Amniotic stem cell (primary cell): ENCODE data around the gene ENGASE.

ENCODE experiments used
- DNase-seq: peaks from one replicate; lab custom pipeline; 2025; lab: John Stamatoyannopoulos, UW

ENGASE gene

DNA sequence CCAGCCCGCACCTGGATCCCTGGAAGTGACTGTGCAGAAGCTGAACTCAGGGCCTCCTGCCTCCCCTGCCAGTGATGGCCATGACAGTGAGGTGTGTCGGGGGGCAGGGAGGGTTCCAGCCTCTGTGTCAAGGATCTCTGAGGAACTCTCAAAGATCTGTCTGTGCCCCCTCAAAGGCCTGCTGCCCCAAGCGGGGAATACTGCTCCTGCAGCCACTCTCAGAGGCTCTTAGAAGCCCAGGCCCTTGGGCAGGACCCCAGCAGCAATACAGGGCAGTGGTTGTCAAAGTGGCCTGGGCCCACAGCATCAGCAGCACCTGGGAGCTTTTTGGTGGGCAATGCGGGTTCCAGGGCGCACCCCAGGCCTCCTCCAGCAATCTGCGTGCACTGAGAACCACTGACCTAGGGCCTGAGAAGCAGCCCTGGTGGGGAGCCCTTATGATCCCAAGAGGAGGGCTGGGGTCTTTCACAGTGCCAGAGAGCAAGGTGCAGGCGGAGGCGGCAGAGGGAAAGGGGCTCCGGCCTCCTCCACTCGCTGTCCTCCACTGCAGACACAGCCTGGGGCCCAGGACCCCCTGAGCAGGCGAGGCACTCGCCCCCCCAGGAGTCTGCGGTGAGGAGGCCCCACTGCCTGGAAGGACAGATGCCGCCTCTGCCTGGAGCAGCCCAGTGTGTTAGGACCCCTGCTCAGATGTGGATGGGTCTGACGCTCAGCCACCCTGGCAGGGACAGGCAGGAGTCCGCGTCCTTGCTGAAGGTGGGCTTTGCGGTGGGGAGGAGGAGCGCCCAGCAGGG lies 42.1 kb downstream of the ENGASE start:
- DNase-seq, result no peak

DNA sequence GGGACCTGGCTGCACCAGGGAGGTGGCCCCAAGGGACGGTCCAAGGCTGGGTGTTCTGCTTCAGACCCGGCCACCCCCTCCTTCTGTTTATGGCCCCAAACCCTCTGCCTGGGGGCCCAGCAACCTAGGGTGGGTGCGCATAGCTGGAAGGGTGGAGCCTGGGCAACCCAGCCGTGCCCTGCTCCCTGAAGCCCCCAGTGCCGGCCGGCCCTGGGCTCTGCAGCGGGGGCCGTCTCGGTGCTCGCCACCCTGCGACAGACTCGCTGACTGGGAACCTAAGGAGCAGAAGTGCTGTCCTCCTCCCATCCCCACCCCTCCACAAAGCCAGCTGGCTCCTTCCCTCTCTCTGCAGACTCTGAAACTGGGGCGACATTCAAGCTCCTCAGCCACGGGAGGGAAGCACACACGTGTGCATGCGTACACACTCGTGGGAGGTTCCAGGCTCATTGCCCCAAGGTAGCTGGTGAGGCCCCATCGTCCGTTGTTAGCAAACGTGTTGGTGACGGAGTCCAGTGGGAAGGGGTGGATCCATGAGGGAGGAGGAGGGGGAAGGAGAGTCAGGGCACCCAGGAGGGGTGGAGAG lies 43.4 kb downstream of the ENGASE start:
- DNase-seq, result no peak

DNA sequence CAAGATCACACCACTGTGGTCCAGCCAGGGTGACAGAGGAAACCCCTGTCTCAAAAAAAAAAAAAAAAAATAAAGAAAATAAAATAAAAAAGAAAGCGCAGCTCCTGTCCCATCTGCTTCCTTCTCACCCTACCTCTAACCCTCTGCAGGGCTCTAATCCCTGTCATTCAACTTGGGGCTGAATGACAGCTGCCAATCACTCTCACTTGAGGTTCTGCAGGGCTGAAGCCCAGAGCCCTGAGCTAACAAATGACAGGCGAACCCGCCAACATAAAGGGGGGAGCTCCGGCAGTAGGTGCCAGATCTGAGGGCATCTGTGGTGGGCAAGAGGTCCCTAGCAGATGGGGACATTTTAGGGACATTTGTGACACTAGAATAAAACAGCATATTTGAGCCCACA lies 44.3 kb downstream of the ENGASE start:
- DNase-seq, result no peak

DNA sequence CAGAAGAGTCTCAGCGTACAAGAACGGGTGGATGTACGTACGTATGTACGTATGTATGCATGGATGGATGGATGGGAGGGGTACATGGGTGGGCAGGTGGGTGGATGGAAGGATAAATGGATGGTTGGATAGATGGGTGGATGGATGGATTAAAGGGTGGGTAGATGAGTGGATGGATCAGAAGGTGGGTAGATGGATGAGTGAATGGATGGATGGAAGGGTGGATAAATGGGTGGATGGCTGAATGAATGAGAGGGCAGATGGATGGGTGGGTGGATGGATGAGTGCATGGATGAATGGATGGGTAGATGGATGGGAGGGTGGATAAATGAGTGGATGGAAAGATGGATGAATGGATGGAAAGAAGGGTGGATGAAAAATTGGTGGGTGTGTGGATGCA lies 45.6 kb downstream of the ENGASE start:
- DNase-seq, result no peak

DNA sequence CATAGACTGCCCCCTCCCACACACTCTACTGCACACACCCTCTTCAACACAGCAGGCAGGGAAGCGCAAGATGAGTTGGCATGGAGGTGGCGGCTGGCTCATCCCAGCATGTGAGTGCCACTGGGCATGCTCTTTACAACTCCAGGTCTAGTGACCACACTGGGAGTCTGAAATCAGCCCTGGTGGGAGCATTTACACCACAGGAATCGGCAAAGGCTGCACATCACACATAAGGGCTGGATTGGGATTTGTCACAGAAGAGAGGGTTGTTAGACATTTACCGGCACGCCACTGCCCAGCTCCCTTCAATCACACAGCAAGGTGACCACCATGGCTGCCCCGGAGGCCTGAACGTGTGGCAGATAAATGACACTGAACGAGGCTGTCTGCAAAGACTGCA lies 49.4 kb downstream of the ENGASE start:
- no peak for DNase-seq

DNA sequence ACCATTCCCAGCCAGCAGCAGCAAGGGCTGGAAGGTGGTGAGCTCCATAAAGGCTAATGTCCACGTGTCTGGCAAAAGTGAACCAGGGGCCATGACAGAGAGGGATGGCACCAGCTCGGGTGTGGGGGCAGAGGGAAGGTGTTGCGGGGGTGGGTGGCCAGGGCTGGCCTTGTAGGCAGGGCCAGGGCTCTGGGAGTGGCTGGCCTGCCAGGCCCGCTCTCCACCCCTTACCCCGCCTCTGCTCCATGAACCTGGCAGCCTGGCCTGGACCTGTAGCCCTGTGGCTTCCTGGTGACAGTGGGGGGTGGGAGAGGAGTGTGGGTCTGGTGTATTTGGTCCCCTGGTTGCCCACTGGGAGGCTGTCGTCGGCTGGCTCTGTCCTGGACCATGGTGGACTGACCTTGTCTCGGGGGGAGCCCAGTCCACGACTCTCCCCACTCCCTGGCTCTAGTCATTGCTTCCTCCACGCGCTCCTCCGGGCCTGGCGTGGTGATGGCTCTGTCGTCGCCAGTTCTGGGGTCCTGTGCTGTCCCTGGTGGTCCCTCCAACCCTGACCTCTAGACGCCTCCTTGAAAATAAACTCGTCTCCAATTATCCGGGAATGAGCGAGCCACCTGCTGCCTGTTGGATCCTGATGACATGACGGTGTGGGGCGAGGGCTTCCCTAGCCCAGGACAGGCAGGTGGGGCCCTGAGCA lies 50.0 kb downstream of the ENGASE start:
- DNase-seq, result no peak

DNA sequence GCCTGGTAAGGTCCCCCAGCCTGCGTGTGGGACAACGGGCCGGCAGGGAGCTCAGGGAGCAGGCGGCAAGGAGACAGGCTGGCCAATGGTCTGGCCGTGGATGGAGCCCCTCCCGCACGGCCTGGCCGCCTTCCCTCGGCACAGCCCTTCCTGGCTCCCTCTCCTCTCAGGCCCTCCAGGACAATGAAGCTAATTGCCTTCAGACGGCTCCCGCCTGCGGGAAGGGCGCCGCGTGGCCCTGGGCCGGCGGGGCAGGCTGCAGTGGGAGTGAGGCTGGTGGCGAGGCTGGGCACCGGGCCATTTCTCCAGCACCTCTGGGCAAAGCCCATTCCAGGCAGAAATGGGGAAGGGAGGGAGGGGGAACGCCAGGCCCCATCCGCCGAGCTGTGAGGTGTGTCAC lies 50.9 kb downstream of the ENGASE start:
- no peak for DNase-seq

DNA sequence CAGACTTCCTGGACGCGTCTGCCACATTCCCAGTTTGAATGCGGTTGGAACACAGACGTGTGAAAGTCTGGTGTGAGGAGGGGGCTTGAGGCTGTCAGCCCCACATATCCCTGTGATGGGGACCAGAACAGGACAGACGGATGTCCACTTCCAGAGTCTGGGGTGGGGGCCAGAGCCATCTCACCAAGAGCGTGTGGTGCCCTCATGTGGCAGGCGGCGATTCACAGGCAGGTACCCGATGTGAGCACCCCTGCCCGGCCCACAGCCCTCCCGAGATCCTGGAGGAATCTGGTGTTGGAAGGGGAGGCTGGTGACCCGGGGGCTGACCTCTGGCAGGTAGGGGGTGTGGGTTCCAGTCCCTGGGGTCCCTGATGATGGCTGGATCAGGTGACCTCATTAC lies 51.5 kb downstream of the ENGASE start:
- no peak for DNase-seq

DNA sequence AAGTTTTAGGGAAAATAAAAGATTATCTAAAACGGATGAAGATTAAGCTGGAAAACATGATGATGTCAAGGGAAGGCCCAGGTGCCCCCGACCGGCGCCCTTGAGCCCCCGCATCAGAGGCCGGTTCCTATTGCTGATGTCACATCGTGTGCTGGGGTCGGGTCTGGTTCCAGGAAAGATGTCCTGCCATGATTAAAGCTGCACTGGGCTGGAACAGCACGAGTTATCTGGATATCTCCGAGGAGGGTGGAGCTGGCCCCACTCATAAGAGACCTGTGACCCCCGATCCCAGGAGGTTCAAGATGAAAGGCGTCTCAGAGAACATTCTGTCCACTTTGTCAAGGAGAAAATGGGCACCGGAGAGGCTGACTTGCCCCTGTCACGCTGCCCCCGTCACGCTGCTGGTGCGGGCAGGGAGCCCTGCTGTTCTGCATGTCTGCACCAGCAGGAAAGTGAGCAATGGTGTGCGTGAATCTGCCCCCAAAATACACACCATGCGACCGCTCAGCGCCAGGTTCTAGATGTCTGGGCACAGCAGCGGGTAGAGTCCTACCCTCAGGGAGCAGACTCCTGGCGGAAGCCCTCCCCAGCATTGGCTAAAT lies 53.0 kb downstream of the ENGASE start:
- no peak for DNase-seq

DNA sequence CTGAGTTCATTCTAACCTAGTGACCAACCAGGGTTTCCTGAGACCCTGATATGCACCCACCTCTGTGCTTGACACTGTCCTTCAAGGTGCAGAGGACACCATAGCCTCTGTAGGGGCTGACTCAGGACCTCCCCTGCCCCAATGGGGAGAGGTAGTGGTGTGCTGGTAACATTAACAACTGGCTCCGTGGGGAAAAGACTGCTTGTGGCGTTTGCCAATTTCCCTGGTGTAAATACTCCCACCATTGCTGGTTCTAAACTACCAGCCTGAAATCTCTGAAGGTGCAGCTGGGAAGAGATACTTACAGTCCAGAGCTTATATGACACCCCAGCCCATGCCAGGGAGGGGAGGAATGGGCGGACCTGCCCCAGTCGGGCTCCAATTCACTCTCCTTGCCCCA lies 54.9 kb downstream of the ENGASE start:
- DNase-seq, result no peak

DNA sequence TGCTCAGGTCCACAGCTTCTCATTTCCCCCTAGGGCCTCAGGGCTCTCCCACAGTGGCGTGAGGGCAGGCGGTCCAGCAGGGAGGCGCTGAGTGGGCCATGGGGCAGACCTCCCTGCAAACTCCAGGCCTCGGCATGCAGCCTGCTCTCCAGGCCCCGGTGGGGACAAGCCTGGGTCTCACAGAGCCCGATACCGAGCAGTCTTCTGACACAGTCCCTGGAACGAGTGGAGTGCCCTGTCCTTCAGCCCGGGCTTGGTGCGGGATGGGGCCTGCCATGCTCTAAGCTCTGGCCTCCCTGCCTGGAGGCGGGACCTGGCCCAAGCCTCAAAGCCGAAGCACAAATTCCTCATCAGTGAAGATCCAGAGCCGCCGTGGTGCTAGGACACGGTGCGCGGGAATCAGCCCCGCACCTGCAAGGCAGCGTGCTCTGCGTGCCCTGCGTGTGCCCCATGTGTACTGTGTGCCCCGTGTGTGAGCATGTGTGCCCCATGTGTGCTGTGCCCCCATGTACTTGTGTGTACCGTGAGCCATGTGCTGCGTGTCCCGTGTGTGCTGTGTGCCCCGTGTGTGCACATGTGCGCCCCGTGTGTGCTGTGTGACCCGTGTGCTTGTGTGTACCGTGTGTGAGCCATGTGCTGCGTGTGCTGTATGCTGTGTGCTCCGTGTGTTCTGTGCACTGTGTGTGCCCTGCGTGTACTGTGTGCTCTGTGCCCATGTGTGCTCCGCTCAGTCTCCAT lies 56.1 kb downstream of the ENGASE start:
- DNase-seq, result no peak

DNA sequence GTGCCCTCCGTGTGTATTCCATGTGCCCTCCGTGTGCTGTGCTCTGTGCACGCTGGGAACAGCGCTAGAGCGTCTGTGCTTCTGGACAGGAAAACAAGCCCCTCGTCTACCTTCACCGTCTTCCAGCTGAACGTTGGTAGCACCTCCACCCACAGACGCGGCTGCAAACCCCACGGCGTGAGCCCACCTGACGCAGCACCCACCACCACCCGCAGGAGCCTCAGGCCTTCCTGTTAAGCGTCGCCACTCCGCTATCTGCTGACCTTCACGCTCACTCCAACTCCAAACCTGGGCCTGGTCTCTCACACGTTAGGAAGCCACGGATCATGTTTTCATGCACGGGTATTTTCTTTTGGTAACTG lies 56.6 kb downstream of the ENGASE start:
- no peak for DNase-seq

DNA sequence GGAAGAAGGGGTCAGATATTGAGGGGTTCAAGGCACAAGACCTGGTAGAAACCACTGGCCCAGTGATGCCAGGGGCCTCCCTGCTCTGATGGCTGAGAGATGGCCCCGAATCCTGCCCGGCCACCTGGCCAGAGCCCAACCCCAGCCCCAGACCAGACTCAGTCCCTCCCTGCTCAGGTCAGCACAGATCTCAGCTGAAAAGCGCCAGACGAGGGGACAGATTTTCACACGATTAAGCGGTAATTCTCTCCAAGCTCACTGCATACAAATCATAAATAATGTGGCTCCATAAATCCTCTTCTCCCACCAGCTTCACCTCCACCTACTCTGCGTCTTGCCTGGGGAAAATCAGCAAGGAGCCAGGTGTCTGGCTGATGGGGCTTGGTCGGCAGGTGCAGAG lies 57.1 kb downstream of the ENGASE start:
- DNase-seq, result no peak

DNA sequence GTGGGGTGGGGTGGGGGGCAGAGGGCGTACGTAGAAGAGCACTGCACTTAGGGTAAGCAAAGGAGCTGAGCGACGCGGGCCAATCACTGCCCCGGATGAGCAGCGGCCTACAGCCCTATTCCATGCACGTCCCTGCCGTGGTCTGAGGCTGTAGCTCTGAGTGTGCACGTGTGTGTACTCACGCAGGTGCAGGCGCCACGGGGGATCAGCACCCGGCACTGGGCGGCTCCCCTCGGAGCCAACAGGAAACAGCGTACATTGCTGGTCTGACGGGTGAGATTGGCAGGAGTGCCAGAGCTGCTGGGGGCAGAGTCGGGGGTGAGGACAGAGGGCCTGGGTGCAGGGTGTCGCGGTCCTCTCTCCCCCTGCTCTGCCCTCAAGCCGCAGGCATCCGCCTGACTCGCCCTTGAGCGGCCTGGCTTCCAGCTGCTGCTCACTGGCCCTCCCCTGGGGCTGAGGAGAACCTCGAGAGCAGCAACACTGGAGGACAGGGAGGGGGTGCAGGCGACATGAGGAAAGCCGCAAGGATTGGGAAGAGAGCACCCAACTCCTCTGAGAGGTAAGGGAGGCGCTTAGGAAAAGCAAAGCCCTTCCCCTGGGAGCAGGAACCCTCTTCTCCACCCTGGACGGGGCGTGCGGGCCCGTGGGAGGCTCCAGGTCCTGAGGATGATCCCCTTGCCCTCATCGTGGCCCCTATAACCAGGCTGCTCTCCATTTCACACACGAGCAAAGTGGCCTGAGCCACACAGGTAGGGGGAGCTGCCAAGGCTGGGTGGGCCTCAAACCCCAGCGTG lies 57.8 kb downstream of the ENGASE start:
- no peak for DNase-seq

DNA sequence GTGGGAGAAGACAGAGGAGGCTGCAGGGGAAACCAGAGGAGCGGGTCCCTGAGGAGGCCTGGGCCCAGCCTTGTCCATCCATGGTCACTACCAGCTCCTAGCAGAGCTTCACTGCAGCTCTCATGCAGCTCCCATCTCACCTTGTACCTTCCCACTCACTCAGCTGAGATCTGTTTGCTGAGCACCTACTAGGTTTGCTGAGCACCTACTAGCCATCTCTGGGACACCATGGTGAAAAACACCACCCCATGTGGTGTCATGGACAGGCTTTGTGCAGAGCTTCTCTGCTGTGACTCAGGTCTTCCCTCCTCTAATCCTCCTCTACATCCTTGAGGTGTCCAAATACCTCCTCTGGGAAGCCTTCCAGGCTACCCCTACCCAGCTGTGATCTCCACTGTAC lies 58.6 kb downstream of the ENGASE start:
- no peak for DNase-seq

DNA sequence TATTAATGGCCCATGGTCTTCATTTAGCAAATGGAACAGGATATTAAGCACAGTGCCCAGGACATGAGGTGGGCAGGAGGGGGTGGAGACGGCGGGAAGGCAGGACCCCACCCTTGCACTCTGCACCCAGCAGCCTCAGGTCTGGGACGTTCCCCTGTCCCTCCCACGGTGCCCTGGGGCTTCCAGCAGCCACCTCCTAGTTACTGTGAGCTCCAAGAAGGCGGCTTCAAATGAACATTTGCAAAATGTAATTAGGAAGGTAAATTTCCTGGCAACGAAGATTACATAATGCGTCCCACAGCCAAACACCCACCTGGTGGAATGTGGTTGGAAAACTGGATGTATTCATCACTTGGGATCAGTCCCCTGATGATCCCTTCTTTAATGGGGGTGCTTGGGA lies 59.4 kb downstream of the ENGASE start:
- no peak for DNase-seq

DNA sequence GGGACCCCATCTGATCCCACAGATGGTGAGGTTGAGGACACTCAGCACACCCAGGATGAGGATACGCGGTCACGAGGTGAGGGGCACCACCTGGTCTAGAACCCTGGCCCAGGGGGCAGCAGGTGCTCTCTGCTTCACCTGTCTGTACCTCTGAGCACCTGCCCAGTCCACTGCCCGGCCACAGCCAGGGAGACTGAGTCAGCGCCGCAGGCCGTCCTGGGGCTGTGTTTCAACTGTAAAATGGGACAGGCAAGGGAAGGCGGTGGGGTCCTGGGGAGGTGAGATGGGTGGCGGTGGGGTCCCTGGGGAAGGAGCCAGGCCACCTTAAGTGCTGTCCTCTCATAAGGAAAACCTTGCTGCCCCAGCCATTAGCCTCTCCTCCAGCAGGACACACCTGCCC lies 60.4 kb downstream of the ENGASE start:
- DNase-seq, result no peak

DNA sequence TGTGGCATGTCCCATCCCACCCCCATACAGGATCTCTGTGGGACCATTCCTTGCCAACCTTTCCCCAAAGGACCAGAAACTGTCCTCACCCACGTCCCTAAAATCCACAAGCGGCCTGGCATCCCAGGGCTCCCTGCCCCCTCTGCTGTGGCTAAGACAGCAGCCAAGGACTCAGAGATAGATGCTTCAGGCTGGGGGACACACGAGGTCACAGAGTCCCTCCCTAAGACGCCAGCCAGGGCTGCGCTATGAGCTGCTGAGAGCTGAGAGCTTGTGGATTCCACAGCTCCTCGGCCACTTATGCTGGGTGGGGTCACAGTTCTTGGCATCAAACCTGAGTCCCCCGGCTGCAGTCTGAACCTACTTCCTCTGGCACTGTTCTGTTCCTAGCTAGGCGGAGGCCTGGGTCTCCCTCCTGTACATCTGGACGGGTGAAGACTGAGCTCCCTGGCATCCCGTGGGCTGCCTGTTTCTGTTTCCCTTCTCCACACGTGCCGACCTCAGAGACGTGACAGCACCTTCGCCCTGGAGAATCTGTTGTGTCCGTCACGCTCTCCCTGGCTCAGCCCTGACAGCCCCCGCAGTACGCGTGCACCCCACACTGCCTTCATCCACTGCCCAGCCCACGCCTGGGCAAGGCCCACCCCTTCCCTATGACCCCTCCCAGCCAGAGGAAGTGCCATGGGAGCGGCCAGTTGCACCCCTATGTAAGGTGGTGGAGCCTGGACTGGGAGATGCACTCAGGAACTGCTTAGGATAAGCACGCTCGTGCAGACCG lies 61.2 kb downstream of the ENGASE start:
- no peak for DNase-seq
